HG03097 (cell line): Measurements from ENCODE around the gene RAPH1.
"Not testable (repeated sequence)": the region's sequence is repeated elsewhere in the genome, so short reads cannot be mapped to it uniquely, and the experiment has no call there.

ENCODE experiments used
- ATAC-seq: cut with Tn5 transposase; IDR thresholded peaks from one replicate; pipeline ENCODE4 v1.9.1; 2021; ENCODE audit not compliant: unreplicated experiment, low FRiP score

Gene RAPH1

DNA sequence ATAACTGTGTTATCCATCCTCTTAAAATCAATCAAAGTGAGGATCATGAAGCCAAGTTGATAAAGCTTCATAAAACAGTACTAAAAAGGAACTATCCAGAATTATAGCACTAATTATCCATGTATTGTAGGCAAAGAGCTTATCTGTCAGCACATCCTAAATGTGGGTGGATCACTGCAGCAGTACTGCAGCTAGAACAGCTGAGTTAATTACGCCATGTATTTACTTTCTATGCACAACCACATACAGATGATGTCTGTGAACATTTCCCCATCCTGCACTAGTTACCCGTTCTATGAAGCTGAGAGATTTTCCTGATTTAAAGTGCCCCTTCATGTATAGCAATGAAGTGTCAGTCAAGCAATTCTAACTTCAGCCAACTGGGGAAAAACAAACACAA, 96.6 kb downstream of the RAPH1 start:
- no peak for ATAC-seq

DNA sequence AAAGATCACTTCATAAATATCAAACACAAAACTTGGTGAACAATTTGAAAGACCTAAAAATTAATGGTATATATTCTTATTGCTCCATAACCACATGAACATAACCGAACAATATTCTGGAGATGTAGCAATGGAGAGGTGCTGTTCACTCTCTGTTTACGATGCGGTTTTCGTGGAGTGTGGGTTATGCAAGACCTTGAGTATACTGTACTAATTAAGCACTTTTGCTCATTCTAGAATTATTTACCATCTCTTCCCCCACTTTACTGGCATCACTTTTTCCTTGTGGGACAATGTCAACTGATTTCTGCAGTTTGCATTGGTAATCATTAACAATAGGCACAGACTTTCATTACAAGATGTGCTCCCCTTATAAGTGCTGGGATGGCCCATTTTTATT, 97.6 kb downstream of the RAPH1 start:
- no peak for ATAC-seq

DNA sequence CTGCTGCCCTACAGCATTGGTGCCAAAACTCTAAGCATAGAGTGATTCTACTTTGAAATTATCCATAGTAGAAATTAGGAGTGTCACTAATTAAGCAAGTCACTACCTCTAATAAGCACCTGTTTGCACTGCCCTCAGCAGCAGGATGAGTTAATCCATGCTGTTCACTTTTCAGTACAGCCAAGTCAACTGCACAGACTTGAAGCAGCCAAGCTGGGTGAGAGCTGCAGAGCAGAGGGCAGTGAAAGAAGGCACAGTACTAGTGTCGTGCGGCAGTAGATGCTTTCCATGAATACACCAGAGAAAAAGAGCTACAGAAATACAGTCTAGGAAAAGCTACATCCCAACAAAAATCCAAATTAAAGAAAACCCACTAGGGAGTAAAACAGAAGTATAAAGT, 98.6 kb downstream of the RAPH1 start:
- no peak for ATAC-seq

DNA sequence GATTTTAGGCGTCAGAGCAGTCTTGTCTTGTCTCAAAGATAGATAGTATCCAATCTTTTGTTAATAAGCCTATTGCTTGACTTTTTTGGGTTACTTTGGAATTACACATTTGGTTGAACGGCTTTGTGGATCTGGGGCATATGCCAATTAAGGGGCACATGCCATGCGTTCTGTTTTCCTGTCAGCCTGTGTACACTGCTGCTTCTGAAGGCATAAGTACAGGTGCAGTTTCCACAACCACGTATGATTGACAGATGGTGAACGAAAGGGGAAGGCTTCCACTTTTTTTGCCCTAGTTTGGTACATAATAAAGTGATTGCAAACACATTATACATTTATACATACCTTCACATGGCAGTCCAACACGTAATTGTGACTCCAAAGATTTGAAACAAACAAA, 102.3 kb downstream of the RAPH1 start:
- ATAC-seq: no peak

DNA sequence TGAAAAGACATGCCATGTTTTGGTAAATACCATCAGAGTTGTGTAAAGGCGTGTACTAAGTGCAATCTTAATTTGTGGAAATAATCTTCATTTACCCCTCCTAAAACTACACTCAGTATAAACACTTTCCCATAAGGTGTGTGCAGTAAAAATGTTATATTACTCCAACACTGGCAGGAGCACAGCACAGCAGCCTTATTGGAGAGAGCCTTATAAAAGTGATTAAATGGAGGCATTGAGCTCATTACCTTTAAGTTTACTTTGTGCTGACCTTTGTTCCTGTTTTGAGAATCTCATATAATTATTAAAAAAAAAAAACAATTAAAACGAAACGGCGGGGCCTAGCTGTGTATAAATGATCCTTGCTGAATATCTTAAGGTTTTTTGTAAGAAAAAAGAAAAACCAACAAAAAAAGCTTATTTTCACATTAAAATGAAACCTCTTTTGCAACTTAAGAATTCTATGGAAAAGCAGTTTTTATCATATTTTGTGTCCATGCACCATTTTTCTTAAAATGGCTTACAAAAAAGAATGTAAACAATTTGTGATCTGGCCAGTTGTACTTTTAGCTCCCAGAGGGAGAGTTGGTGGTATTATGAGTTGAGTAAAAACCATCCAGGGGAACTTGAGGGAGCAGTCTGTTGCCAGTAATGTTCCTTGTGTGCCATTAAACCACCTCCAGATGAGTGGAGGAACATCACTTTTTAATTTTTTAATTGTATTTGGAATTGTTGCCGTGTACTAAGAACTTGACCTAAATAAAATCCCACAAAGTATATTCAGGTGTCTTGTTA, 103.5 kb downstream of the RAPH1 start:
- ATAC-seq: no peak

DNA sequence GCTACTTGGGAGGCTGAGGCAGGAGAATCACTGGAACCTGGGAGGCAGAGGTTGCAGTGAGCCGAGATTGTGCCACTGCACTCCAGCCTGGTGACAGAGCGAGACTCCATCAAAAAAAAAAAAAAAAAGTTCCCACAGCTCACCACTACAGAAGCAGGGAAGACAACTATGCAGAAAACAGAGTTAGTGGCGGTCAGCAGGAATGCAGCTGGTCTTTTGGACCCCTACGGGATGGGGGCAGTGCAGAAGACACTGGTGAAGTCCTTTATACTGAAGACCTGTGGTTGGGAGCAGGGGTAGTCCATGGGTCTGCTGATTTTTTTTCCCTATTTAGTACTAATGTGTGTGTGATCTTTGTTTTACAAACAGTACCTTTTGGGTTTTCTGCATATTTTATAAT, 105.5 kb downstream of the RAPH1 start:
- ATAC-seq: not testable (repeated sequence)

DNA sequence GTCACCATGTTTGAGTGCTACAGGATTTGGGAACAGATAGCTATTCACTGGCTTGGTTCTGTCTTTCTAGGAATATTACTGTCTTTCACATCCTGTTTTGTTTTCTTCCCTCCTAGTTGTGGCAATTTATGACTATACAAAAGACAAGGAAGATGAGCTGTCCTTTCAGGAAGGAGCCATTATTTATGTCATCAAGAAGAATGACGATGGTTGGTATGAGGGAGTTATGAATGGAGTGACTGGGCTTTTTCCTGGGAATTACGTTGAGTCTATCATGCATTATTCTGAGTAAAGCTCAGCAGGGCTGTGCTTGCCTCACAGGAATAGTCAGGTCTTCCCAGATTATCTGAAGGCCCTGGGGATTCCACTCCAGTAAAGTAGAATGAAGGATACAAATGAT, 108.0 kb downstream of the RAPH1 start:
- no peak for ATAC-seq

DNA sequence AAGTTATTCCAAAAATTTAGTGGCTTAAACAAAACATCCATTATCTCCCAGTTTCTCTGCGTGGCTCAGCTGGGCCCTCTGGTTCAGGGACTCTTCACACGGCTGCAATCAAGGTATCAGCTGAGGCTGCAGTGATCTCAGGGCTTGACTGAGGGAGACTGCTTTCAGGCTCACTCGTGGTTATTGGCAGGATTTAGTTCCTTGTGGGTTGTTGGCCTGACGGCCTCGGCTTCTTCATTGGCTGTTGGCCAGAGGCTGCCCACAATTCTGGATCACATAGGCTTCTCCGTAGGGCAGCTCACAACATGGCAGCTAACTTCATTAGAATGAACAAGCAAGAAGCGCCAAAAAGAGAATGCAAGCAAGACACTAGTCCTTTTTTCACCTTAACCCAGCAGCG, 116.8 kb downstream of the RAPH1 start:
- no peak for ATAC-seq

DNA sequence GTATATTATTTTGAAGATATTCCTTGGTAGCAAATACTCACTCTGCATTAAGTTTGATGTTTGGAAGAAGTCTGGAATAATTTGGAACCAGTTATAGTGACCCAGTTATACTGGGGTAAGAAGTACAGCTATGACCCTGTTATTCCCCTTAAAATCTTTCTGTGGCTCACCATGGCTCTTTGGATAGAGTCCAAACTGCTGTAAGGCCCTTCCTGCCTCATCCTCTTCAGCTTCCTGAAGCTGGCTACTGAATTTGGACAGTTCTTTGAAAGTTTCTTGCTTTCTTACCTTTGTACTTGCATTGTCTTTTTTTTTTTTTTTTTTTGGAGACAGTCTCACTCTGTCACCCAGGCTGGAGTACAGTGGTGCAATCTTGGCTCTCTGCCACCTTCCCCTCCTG, 121.3 kb downstream of the RAPH1 start:
- no peak for ATAC-seq

DNA sequence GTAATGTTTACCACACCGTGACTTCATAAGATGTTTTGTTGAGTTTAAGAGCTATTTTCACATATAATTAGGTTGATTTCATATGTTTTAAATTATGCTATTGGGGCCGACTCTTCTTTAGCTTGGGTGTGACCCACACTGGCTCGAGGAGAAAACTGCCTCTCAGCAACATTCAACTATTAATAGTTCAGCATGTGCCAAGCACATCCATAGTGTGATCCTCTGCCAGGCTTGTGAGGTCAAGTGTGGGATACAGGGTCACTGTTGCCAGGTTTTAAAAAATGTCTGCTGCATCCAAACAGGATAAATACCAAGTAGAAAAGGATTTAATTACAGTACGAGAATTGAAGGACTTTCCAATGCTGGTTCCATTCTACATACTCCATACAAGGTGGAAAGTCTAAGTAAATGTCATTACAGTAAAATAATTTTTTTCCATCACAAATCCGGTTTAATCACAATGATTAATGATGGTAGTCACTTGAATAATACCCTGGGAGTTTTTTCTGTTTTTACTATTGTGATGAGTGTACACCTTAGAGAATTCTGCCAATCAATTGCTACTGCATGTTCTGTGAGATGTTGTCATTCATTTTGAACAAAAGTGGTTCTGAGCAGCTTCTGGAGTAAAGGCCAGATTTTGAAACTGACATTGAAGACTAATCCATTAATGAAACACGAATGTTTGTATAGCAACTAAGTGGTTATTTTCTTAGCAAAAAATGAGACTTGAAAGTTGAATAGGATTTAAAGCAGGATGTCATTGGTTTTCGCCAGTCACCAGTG, 122.4 kb downstream of the RAPH1 start:
- peak; percentile 46 for ATAC-seq

DNA sequence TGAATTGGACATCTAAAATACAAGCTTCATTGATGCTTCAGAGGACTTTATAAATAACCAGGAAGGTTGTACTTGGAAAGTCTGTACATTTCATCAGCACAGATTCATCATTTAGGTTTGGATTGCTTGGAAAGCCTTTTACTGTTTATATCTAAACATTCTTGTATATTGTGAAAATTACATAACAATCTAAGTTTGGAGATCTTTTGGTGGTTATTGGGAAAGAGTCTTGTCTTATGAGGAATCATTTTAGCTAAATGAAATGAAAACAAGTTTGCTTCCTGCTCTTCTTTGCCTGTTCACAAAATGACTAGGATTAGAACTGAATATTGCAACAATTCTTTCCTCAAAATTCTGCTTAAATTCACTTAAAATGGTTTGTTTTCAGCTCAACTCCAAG, 127.6 kb downstream of the RAPH1 start:
- no peak for ATAC-seq

DNA sequence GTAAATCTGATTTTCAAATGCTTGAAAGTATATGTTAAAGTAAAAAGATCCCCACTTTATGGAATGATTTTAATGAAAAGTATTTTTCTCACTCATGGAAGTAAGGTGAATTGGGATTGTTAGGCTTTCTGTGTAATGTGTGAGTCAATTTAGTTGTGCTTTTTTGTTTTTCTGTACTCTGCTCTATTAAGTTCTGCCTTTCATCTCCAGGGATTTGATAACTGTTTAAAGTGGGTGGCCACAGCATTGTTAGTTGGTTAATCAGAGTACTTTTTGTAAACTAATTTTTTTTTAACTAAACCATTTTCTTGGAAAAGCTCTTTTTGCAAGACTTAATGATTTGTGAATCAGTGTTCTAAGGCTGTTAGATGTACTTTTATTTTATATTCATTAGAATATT, 130.1 kb downstream of the RAPH1 start:
- ATAC-seq: no peak

DNA sequence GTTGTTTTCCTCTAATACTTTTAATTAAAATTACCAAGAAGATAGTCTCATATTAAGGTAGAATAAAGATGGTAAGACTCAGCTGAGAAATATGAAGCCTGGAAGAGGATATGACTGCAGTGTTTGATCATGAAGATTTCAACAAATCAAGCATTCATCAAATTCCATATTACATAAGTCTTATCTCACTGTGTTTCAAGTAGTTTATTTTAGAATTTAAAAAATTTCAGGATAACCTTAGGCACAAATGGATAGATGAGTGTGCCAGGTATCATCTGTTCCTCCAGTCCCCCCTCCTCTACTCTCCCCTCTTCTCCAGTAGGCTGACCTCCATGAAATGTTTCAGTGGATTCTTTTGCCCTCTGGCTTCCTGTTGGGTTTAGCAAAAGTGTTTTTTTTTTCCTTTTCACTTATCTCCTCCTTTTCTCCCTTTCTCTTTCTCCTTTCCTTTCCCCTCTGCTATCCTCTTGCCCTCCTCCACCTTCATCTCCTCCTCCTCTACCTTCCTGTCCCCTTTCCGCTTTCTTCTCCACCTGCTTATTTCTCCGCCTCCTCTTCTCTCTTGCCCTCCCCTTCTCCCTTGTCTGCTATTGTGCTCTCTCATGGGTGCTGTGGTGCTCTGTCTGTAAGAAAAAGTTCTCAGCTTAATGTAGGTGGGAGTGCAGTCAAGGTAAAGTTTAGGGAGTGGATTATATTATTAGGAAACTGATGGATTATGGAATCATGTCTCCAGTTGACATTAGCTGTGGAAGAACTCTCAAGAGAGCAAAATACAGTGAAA, 134.1 kb downstream of the RAPH1 start:
- no peak for ATAC-seq

DNA sequence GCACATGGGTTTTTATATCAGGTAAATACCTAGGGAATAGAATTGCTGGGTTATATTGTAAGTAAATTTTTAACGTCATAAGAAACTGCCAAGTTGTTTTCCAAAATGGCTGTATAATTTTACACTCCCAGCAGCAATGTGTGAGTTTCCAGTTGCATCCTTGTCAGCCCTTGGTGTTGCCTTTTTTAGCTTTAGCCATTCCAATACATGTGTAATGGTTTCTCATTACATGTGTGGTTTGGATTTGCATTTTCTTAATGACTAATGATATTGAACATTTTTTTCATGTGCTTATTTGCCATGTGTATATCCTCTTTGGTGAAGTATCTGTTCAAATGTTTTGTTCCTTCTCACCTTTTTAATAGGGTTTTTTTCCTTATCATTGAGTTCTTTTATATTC, 136.1 kb downstream of the RAPH1 start:
- ATAC-seq: no peak

DNA sequence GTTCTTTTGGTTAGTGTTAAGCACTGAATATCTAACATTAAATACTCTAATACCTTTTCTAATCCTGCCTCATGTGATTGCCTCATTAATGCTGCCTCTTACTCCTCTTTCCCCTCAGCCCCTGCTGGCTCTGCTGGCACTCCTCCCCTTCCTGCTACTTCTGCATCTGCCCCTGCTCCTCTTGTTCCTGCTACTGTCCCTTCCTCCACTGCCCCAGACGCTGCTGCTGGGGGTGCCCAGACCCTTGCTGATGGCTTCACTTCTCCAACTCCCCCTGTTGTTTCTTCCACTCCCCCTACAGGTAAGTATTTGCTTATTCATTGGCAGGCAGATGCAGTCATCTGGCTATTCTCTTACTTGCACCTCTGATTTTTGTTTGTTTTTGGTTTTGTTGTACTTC, 138.4 kb downstream of the RAPH1 start:
- no peak for ATAC-seq

DNA sequence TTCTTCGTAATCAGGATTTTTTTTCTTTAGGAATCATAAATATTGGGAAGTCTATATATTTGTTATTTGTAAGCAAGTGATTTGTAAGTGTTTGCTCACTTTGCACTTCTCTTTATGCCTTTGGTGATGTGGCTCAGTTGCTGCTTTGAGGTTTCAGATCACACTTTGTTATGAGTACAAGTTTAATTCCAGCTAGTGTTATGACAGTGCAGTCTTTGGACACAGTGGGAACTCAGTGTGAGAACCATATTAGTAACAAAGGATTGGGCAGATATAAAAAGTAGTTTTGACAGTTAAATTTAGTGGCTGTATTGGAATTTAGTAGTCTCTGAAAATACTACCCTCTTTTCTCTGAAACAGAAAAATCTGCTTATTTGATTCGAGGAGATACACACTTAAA, 139.2 kb downstream of the RAPH1 start:
- ATAC-seq: no peak

DNA sequence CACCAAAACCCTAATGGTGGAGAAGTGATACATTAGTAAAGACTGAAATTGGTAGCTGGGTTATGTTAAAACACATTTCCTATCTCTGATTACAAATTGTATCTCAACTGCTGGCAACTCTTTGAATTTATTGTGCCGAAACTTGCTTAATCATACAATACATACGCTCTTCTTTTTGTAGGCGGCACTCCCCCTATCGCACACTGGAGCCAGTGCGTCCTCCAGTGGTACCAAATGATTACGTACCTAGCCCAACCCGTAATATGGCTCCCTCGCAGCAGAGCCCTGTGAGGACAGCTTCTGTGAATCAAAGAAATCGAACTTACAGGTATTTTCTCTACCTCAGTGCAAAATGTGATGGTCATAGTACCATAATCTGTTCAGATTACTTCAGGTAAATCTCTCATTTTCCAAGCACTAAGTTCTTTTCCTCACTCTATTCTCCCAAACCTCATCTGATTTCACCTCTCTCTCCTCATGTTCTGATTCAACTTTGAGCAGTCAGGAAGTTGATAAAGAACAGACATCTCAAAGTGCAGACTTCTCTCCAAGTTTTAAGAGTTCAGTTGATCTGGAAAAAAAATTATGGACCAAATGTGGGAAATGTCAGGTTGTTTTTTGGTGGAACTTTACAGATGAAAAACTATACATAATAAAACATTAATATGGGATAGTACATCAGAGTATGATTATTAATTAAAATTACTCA, 140.4 kb downstream of the RAPH1 start:
- ATAC-seq: no peak

DNA sequence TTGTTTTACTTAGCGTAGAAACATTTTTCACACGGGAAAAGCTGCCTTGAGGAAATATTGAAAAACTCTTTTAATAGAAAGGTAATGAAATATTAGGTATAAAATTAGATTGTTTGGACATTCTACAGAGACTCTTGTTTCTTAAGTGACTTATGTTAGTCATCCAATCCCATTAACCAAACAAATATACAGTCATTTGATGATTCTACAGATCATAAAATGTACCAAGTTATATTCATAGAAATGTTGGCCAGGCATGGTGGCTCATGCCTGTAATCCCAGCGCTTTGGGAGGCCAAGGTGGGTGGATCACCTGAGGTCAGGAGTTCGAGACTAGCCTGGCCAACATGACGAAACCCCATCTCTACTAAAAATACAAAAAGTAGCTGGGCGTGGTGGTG, 146.9 kb downstream of the RAPH1 start:
- not testable (repeated sequence) for ATAC-seq

DNA sequence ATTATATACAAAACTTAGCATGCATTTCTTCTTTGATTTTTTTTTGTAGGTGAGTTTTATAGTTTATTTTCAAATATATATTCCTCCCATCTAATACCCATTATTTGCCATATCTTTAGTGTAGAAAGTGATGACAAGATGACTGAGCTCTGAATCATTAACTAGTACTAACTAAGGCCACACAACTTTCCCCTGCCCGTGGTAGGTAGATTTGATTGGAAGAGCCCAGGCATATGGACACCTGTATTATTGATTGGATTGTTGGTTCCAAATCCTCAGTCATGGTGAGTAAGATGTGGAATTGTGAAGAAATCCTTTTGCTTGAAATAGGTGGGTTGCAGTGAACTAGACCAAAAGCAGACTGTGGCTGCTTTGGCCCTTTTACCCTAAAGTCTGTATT, 152.1 kb downstream of the RAPH1 start:
- no peak for ATAC-seq

DNA sequence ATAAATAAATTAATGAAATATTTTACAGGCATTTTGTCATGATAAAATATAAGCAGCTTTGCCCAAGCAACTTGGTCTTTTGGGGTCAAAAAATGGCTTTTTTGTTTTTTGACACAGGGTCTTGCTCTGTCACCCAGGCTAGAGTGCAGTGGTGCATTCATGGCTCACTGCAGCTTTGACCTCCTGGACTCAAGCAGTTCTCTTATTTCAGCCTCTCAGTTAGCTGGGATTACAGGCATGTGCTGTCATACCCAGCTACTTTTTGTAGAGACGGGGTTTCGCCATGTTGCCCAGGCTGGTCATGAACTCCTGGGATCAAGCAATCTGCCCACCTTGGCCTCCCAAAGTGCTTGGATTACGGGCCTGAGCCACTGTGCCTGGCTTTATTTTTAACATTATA, 155.9 kb downstream of the RAPH1 start:
- ATAC-seq: no peak

DNA sequence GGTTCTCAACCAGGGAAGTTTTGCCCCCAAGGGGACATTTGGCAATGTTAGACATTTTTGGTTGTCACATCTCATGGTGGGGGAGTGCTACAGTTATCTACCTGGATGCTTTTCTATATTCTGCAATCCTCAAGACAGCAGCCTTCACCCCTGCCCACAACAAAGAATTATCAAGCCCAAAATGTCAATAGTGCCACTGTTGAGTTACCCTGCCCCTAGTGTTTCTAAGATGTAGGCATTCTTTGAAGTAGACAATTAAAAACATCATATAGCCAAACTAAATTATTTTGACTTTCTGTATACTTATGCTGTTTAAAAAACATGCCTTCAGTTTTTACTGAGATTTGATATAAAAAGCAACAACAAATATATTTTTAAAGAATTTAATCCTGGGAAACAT, 158.9 kb downstream of the RAPH1 start:
- no peak for ATAC-seq
